Umbilical cord (tissue), 2 donors: ENCODE results near the gene PLPP3. TPM values are rescaled to one million over a fixed set of nuclear protein-coding genes. Genes with fewer than 3 reads are reported as not detected.

Source experiments
- DNase-seq: peaks from one replicate; pipeline ENCODE4 v3.0.0-alpha.2; 2015; ENCODE audit warnings: low spot score
- total RNA-seq: library from RNA; depleted of rRNA; stranded (reverse); fragments of >200 nt; gene quantifications from one replicate; pipeline ENCODE4 v1.2.3, GENCODE V29; 2014; ENCODE audit warnings: low replicate concordance; ENCODE audit not compliant: insufficient read depth

The PLPP3 gene
- total RNA-seq, 1 donor from 2014 or later, result 228 TPM

DNA sequence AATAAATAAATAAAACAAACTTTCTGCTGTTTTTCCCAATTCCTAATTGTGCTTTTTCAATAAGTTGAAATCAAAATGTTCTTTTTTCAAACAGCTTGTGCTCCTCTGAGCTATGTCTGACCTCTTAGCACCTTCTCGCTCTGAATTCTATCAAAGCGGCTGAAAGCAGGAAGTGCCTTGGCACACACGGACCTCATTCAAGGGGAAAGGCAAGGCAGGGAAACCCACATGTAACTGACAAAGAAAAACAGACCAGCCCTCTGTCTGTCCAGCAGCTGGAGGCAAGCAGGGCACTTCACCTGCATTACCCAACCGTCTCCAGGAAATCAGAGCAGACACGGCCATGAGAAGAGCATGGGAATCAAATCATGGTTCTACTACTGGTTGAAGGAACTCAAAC, 56.7 kb downstream of the PLPP3 start:
- DNase-seq, result no peak

DNA sequence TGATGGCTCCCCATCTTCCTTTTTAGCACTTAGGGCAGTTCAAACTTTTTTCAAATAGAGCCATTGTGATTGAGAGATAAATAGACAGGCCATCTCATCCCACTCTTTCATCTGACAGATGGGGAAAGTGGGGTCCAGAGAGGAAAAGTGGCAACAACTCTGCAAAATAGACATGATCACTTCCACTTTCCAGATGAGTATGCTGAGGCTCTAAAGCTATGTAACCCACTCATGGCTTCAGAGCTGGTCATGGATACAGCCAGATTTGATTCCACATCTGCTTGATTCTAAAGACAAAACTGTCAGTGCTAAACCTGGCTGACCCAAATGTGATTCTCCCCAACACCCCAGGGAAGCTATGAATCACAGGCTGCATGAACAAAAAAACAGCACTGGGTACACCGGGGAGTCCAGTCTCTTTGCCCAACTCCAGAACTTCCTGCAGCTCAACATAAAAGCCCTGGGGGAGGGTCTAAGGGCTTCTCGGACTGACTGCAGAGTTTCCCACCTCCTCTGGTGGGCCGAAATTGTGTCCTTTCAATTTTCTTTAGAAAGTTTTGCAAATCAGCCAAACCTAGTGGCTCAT, 59.3 kb downstream of the PLPP3 start:
- DNase-seq, result no peak

DNA sequence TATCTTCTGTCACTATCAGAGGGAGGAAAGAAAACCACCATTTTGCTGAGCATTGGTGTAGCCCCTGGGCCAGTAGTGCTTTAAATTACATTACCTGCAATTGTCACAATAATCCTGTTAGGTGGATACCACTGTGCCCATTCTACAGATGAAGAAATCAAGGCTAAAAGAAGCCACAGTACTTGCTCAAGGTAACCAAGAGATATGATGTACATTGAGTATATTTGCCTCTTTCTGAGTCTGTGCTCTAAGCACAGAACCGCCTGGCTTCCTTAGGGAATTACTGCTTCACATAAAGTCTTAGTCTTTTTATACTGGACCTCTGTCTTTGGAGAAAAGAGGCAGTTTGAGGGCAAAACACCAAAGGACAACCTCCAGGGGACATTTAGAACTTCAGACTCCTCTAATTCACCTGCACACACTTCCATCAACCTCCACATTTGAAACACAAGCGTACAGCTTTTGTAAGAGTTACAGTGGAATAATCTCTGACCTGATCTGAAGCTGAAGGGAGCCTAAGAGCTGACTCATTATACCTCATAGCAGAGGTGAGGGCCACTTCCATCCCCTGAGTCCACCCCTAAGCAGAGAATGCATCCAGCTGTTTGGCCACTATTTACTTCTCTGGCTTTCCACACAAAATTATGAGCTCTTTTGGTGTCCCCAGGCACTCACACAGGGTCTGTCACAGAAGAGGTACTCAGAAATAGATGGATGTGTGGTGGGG, 61.8 kb downstream of the PLPP3 start:
- DNase-seq, result no peak

DNA sequence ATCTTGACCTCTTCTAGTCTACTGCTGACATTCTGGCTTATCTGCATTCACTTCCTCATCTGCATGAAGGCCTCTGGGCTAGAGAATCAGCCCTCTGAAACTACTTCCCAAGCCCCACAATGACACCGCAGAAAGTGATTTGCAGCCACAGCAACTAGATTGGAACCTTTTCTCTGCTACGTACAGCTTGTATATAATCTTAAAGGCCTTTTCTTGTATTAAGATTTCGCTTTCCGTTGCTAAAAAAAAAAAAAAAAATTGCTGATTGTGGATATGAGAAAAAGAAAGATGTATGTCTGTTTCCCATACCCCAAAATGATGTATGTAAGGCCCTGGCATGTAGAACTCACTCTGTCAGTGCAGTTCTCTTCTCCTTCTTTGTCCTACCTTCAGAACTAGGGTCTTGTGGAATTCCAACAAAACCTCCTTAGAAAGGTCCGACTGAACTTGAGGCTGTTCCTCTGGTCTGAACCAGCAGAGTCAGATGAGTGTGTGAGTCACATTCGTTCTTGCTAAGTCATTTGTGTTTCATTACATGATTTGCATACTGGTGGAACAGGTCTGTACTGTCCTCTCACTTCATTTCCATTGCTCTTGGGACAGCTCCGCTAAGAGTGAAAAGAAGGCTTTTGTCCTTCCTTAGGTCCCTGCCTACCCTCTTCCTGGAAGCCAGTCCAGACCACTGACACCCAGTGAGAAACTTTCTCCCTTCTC, 62.7 kb downstream of the PLPP3 start:
- peak; percentile 74 for DNase-seq

DNA sequence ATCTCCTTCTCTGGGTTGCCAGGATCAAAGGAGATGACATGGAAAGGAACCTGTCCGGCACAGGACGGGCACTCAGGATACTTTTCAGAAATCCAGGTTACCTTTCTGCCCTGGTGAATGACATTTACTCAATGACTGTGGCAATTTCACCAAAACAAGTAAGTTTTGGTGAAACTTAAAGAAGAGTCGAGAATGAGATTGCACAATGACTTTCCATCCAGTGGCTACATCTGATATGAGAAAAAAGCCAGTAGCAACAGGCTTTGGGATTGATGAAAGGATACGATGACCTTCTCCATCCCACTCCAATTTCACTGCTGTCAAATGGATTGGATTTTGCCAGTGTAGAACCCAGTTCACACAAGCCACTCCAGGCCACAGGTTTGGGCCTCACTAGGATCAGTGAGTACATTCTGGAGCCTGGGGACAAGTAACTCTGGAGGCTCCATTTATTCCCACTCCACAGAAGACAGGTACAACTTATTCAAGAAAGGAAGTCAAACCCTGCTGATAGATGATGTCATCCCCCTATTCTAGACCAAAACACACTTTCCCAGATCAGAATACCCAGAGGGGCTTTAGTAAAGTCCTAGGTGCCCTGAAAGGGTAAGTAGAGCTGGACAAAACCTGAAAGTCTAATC, 63.3 kb downstream of the PLPP3 start:
- no peak for DNase-seq

DNA sequence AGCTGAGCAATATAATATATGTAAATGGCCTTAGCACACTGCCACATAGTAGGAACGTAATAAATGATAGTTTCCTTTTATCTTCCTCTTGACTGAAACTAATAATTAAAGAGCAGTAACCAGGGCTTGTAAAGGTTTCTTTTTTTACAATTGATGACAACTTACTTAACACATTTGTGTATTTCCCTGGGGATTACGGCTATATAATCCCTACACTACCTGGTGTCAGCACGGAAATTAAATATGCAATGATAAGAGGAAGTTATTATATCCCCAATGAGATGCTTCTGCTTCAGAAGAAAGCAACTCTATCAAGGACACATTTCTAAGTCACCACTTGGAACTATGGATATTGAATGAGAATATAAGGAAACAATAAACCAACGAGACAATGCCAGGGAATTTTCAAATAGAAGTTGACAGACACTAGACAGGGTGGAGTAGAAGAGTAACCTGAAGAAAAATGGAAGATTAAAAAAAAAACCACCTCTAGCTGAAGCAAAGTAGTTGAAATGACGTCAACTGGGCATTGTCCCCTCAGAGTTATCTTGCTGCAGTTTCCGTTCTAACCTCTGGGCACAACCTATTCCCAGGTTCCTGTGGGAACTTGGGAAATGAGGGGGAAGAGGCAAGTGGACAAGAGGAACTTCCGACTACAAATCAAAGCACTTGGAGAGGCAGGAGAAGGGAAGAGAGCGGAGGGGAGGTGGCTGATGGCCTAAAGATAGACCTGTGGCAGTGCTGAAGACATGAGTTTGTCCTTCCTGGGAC, 66.5 kb downstream of the PLPP3 start:
- no peak for DNase-seq

DNA sequence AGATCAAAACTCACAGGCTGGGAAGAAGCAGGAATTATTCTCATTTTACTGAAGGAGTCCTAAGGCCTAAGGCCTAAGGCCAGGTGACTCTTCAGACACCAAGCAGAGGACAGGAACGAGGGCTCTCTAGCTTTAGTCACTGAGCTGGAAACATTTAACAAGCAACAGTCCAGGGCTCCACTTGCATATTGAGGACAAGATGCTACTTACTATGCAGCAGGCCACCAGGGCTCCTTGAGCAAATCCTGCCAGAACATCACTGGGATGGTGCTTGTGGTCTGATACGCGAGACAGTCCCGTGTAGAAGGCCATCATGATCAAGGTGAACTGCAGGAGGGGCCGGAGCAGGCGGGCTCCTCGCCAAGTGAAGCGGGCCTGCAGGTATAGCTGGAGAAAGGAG, 67.6 kb downstream of the PLPP3 start:
- no peak for DNase-seq

DNA sequence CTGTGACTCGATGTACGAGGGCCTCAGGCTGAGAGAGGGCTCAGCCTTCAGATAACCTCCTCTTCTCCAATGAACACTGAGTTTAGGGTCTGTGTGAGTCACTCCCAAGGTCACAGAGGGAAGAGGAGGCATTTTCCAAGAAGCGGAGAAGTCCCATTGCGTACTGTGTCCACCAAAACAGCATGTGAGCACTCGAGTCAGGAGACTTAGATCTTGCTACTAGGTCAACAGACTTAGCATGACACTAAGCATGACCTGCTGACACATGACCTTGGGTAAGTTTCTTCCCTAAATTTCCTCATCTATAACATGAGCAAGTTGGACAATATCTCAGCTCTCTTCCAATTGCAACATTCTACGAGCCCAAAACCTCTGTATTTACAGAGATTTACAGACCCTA, 68.0 kb downstream of the PLPP3 start:
- no peak for DNase-seq

DNA sequence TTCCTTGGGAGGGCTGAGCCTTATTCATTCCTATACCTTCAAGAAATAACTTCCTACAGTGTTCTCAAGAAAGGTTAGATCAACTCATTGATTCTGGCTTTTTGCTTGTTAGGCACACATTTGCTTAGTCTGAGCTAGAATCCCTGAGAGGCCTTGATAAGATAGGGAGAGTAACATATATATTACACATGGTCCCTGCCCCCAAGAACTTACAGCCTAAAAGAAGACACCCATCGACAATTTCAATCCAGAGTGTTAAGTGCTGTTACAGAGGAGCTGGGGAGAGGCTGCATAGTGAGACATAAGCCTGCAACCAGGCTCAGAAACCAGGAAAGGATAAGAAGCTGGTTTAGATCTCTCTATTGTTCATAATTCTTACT, 68.7 kb downstream of the PLPP3 start:
- no peak for DNase-seq

DNA sequence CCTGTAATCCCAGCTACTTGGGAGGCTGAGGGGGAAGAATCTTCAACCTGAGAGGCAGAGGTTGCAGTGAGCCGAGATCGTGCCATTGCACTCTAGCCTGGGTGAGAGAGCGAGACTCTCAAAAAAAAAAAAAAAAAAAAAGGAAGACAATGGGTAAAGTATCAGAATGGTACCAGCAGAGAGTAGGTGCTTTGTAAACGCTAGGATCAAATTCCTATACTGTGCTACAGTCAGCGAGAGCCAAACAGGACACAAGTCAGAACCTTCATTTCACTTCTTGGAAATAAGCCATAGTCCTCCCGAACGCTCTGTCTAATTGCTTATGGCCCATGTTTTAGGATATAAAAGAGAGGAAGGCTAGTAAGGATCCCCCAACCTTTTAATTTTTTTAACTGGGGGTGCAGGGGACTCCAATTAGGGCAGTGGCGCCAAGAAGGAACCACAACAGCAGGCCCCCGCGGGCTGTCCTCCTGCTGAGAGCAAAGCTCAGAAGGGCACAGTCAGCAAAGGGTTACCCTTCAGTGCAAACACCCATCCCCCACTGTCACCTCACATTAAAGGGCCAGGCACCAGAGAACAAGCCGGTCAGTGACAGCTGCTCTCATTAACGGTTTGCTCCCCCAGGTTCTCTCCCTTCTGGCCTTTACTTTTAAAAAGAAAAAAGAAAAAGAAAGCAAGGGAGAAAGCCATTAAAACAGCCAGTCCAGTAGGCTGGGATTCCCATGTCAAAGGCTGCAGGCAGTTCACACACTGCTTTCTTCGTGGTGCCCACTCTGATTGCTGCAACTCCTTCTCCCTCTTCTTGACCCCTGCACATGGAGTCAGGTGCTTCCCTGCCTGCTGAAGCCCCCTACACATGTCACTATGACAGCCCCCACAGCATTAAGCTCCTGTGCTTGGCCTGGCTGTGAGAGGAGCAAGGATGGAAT, 69.4 kb downstream of the PLPP3 start:
- no peak for DNase-seq

DNA sequence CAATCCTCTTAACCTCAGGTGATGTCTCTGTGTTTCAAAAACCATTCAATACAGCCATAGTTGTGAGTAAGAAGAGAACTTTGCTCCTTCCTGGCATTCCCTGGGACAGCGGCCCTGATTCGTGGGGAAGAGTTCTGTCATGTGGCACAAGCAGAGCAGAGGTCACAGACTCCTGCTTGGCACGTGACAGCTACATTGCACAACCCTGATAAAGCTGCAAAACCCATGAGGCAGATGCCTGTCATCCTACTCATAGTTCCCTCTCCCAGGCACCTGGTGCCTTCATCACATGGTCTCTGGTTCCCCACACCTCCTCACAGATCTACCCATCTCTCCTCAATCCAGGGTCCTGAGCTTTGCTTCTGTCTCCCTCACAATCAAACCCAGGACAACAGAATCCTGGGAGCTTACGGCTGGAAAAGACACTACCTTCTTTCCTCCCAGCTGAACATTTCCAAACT, 70.8 kb downstream of the PLPP3 start:
- no peak for DNase-seq

DNA sequence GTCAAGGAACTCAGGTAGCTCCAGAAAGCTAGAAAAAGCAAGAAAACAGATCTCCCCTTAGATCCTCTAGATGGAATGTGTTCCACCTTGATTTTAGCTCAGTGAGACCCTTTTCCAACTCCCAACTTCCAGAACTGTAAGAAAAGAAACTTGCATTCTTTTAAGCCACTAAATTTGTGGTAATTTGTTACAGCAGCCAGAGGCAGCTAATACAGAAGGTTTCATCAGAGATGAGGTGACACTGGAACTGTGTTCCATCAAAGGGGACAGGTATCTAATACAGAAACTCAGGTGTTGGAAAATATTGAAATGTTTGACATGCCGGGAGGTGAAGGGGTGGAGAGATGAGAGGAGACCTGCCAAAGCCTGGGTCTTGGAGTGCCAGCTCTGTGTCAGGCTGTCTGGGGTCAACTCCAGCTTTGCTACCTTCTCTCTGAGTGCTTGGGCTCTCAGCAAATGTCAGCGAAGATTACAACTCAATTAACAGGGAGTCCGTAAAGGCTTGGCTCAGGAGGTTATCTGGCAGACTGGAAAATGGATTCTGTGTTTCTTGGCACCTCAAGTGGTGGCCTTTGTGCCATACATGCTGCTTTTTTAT, 71.3 kb downstream of the PLPP3 start:
- DNase-seq, result no peak

DNA sequence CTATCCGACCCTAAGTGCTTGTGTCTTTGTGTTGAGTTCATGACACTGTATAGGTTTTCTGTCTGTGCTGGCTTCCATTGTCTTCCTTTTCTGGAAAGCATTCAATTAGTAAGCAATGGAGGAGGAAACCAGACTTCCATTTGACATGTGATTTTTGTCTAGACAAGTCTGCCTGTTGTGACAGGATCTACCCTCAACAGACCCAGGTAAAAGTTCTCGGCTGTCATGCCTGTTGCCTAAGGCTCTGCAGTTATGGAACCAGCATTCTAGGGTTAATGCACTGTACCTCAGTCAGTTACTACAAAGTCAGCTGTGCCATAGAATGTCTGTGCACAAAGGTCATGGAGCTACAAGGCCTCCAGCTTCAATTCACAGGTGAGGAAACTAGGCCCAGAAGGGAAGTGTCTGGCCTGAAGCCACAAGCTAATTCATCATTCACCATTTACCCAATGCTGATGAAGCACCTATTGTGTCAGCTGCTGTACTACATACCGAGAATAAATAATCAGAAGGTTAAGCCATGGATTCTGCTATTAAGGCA, 72.3 kb downstream of the PLPP3 start:
- DNase-seq, result no peak

DNA sequence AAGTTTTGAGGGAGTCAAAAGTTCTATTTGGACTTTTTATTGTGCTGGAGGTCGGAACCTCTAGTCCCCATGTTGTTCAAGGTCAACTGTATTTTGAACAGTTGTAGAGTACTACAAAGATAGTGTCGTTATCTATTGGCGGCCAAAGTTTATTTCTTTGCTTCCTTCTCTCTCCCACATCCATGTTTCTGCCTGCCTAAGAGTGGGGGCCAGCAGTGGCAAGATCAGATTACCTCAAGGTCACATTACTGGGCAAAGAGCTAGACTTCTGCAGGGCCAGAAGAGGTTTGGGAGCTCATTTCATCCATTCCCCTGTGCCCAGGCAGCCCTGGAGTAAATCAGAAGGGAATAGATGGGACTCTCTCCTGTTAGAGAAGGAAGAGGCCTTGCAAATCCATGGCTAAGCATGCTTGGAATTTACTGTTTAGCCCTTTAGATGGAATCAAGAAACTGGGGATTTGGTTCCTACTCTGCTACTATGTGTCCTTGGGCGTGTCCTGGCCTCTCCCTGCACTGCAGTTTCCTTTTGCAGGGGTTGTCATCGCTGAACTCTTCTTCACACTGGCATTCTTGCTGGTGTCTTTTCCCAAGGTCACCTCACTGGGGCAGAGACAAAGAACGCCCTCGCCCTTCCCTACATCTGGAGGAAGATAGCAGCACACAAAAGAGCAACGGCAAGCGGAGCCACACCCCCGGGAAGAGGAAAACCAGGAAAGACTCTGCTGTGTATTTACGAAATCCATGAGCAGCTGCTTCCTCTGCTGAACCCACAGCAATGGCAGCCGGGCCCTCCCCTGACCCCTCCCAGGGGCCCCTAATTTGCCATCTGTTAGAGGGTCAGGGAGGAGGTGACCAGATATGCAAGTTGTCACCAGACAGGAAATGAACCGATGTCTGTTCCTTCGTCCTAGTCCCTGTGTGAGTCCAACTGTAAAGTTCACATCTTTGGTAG, 73.3 kb downstream of the PLPP3 start:
- DNase-seq, result peak; percentile 59

DNA sequence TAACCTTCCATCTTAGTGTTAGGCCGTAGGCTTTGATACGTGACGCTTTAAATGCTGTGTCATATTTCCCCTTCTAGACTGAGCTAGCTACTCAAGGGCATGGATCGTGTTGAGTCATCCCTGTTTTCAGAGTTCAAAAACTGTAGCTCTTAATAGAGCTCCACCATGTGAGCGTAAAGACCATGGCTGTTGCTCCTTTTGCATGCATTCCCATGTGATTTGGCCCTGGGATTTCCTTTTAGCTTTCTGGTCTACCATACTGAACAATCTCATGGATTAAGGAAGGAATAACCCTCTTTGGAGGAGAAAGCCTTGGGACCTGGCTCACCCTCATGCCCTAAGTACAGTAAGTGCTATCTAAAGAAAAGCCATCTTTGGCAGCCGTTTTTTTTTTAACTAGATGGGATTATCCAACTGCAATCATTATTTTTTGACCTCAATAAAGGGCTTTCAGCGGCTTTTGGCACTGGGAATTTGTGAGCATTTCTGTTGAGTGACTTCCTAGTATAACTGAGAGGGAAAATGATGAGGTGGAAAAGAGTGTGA, 76.6 kb downstream of the PLPP3 start:
- no peak for DNase-seq

DNA sequence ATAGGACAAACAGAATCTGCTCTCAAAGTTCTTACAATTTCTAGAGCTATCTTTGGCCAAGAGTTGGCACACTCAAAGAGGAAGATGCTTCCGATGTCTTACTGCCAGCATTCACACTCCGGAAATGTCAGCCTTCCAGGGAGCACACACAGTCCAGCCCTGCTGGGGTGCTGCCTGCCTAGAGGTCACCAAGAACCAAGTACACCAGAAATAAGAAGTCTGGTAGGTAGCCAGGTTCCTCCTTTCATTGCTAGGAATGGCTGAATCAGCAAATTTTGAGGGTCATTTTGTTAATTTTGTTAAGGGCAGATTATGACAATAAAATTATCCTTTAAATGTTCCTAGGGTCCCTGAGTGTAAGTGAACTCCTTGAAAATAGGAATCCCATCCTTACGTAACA, 77.5 kb downstream of the PLPP3 start:
- DNase-seq, result no peak

DNA sequence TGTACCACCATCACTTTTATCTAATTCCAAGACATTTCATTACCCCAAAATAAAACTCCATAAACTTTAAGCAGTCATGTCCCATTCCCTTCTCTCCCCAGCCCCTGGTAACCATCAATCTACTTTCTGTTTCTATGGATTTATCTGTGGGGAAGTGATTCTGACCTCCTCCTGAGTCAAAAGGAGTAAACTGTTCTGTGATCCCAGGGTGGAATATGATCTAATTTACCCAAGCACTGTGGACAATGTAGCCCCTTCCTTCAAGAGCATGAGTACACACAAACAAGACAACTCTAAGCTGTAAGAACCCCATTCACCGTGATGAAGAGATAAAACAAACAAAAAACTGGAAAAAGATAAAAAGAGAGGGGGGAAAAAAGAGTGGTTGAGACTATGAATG, 77.9 kb downstream of the PLPP3 start:
- no peak for DNase-seq
